NCI-H82 treated with DMSO at 0.1 percent for 48 hours (cell line): ENCODE measurements around the gene KIAA0753.

ENCODE experiments used
- DNase-seq: peaks from one replicate; lab custom pipeline; 2025; ENCODE audit not compliant: unreplicated experiment; lab: John Stamatoyannopoulos, UW

The KIAA0753 gene

GRCh38 chr17:6572972-6573370 is 67.5 kb downstream of the KIAA0753 start:
- DNase-seq: no peak

GRCh38 chr17:6571452-6571781 is 69.1 kb downstream of the KIAA0753 start:
- DNase-seq: no peak

- DNase-seq: no peak
Measured at GRCh38 chr17:6570731-6571451, 69.6 kb downstream of the KIAA0753 start.

GRCh38 chr17:6569370-6570285 is 70.9 kb downstream of the KIAA0753 start:
- no peak for DNase-seq

- no peak for DNase-seq
Measured at GRCh38 chr17:6568184-6568758, 72.2 kb downstream of the KIAA0753 start.

- DNase-seq: no peak
Measured at GRCh38 chr17:6567528-6568183, 72.9 kb downstream of the KIAA0753 start.

- no peak for DNase-seq
Measured at GRCh38 chr17:6561446-6561845, 79.1 kb downstream of the KIAA0753 start.

- DNase-seq: no peak
Measured at GRCh38 chr17:6560496-6560895, 80.0 kb downstream of the KIAA0753 start.

GRCh38 chr17:6559753-6560215 is 80.7 kb downstream of the KIAA0753 start:
- DNase-seq: no peak

GRCh38 chr17:6558932-6559752 is 81.4 kb downstream of the KIAA0753 start:
- no peak for DNase-seq

GRCh38 chr17:6558276-6558675 is 82.2 kb downstream of the KIAA0753 start:
- no peak for DNase-seq

- DNase-seq: no peak
Measured at GRCh38 chr17:6557040-6557438, 83.5 kb downstream of the KIAA0753 start.

- DNase-seq: no peak
Measured at GRCh38 chr17:6556121-6557039, 84.1 kb downstream of the KIAA0753 start, which contains the start of gene PITPNM3. PITPNM3 (minus strand) TSS chr17:6556555; CDS start chr17:6556406, 149 bp downstream.

- DNase-seq: no peak
Measured at GRCh38 chr17:6555331-6556120, 85.0 kb downstream of the KIAA0753 start.

GRCh38 chr17:6554871-6555330 is 85.6 kb downstream of the KIAA0753 start:
- no peak for DNase-seq

GRCh38 chr17:6554342-6554741 is 86.2 kb downstream of the KIAA0753 start:
- DNase-seq: no peak

GRCh38 chr17:6551869-6552531 is 88.5 kb downstream of the KIAA0753 start:
- no peak for DNase-seq

GRCh38 chr17:6551356-6551755 is 89.2 kb downstream of the KIAA0753 start:
- DNase-seq: no peak
